Tibial nerve (tissue), 4 donors: ENCODE measurements around the gene NT5DC2. TPM values are rescaled to one million over a fixed set of nuclear protein-coding genes. Genes with fewer than 3 reads are reported as not detected.

Source experiments
- DNase-seq, 2 donors: peaks; one replicate each; pipeline ENCODE4 v3.0.0-alpha.2; 2019; ENCODE audit warnings: low spot score in 2 of 2
- H3K27ac ChIP-seq, 4 donors: fragments of 200-600 bp; sonication (generic) in 3 of 4; one replicate each; pipeline ENCODE4 v1.5.1; 2017 to 2019; ENCODE audit warnings: mild to moderate bottlenecking in 1 of 4
- H3K27me3 ChIP-seq, 2 donors: fragments of 200-600 bp; sonication (generic) in 1 of 2; one replicate each; pipeline versions ENCODE4 v1.5.1 to v1.6.0; 2017 to 2019
- H3K36me3 ChIP-seq, 3 donors: fragments of 200-600 bp; sonication (generic); one replicate each; pipeline ENCODE4 v1.5.1; 2018 to 2019
- H3K4me1 ChIP-seq, 4 donors: fragments of 200-600 bp; sonication (generic) in 3 of 4; one replicate each; pipeline ENCODE4 v1.5.1; 2017 to 2019
- H3K4me3 ChIP-seq, 4 donors: fragments of 200-600 bp; sonication (generic) in 3 of 4; one replicate each; pipeline ENCODE4 v1.5.1; 2017 to 2019; ENCODE audit warnings: mild to moderate bottlenecking in 1 of 4, moderate library complexity in 1 of 4
- H3K9me3 ChIP-seq, 4 donors: fragments of 200-600 bp; sonication (generic) in 3 of 4; one replicate each; pipeline ENCODE4 v1.5.1; 2017 to 2019
- EP300 ChIP-seq, 2 donors: sonication (generic); formaldehyde crosslinking; IDR thresholded peaks; one replicate each; pipeline ENCODE4 v1.6.1; 2017; ENCODE audit warnings: antibody characterized with exemption in 2 of 2, mild to moderate bottlenecking in 1 of 2
- POLR2A ChIP-seq, 2 donors: fragments of 450-650 bp; IDR thresholded peaks; one replicate each; pipeline ENCODE4 v1.6.1; 2017; ENCODE audit warnings: antibody characterized with exemption in 2 of 2, mild to moderate bottlenecking in 2 of 2, moderate library complexity in 2 of 2
- WGBS, 2 donors: methylation state at CpG; one replicate each; pipeline ENCODE4 v1.1.5; 2018; 5-methylcytosine and 5-hydroxymethylcytosine counted together
- total RNA-seq, 4 donors: library from RNA; depleted of rRNA; stranded (reverse); fragments of >200 nt; gene quantifications; one replicate each; pipeline ENCODE4 v1.1.0, GENCODE V29; 2016
- TF ChIP-seq, protein P1 (sequence below), 5 experiments: fragments of 200-600 bp in 3 of 5; fragments of 450-650 bp in 2 of 5; sonication (generic) in 3 of 5; IDR thresholded peaks; one replicate each; pipeline ENCODE4 v1.5.1; 2016 to 2019; ENCODE audit warnings: antibody characterized with exemption in 5 of 5, mild to moderate bottlenecking in 3 of 5, moderate library complexity in 2 of 5

NT5DC2 gene
- total RNA-seq, 4 donors from 2014 or later, result 71.1 to 133 (median 94.2) TPM

- peaks cover 0 to 16% (median 7%) of the 10 kb centered on the region in 4 donors for H3K4me1 ChIP-seq
- peaks cover 0 to 80% (median 6%) of the 10 kb centered on the region in 3 donors for H3K36me3 ChIP-seq
- no peak overlapping the region for H3K4me3 ChIP-seq
- TF ChIP-seq, protein P1, sequence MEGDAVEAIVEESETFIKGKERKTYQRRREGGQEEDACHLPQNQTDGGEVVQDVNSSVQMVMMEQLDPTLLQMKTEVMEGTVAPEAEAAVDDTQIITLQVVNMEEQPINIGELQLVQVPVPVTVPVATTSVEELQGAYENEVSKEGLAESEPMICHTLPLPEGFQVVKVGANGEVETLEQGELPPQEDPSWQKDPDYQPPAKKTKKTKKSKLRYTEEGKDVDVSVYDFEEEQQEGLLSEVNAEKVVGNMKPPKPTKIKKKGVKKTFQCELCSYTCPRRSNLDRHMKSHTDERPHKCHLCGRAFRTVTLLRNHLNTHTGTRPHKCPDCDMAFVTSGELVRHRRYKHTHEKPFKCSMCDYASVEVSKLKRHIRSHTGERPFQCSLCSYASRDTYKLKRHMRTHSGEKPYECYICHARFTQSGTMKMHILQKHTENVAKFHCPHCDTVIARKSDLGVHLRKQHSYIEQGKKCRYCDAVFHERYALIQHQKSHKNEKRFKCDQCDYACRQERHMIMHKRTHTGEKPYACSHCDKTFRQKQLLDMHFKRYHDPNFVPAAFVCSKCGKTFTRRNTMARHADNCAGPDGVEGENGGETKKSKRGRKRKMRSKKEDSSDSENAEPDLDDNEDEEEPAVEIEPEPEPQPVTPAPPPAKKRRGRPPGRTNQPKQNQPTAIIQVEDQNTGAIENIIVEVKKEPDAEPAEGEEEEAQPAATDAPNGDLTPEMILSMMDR (IDR thresholded peaks at IDR 0.05), result no peak
- no peak for TF ChIP-seq EP300 (IDR thresholded peaks at IDR 0.05)
- TF ChIP-seq POLR2A (IDR thresholded peaks at IDR 0.05), result no peak
- H3K27me3 ChIP-seq, result no peaks in the 10 kb centered on the region
- H3K27ac ChIP-seq, result no peak overlapping the region
- no peak for DNase-seq
- H3K9me3 ChIP-seq, result no peaks in the 10 kb centered on the region
These were observed 17.5 kb upstream of the NT5DC2 start for GRCh38 chr3:52551118-52551517.

GRCh38 chr3:52547143-52547542 lies 13.5 kb upstream of the NT5DC2 start:
- no peaks in the 10 kb centered on the region for H3K27me3 ChIP-seq
- H3K36me3 ChIP-seq, result peaks cover 0 to 61% (median 6%) of the 10 kb centered on the region in 3 donors
- H3K9me3 ChIP-seq, result no peaks in the 10 kb centered on the region
- DNase-seq, result no peak
- WGBS, 2 donors, result 70 to 71% methylated on average over 2 of the region's 2 CpGs
- no peaks in the 10 kb centered on the region for H3K4me1 ChIP-seq
- H3K27ac ChIP-seq, result no peak overlapping the region
- TF ChIP-seq POLR2A (IDR thresholded peaks at IDR 0.05), result no peak
- H3K4me3 ChIP-seq, result no peak overlapping the region

GRCh38 chr3:52546111-52546901 lies 12.6 kb upstream of the NT5DC2 start:
- Histone ChIP-seq H3K9me3 (no peaks in the 10 kb centered on the region), H3K4me3 (no peak overlapping the region), H3K36me3 (peaks cover 0 to 62% (median 6%) of the 10 kb centered on the region in 3 donors), H3K4me1 (no peaks in the 10 kb centered on the region), H3K27ac (no peak overlapping the region), H3K27me3 (no peaks in the 10 kb centered on the region)
- no peak for DNase-seq
- 44 to 45% methylated on average over 3 of the region's 3 CpGs for WGBS, 2 donors
- TF ChIP-seq POLR2A (IDR thresholded peaks at IDR 0.05) (no peak), EP300 (IDR thresholded peaks at IDR 0.05) (no peak)
- TF ChIP-seq, protein P1 (IDR thresholded peaks at IDR 0.05), result no peak

GRCh38 chr3:52544937-52545336 lies 11.3 kb upstream of the NT5DC2 start:
- Histone ChIP-seq H3K4me1 (peaks cover 0 to 7% (median 0%) of the 10 kb centered on the region in 4 donors), H3K9me3 (no peaks in the 10 kb centered on the region), H3K36me3 (peaks cover 0 to 56% (median 6%) of the 10 kb centered on the region in 3 donors), H3K27ac (no peak overlapping the region), H3K27me3 (no peaks in the 10 kb centered on the region), H3K4me3 (no peak overlapping the region)
- WGBS, 2 donors, result 77 to 78% methylated on average over 4 of the region's 4 CpGs
- no peak for DNase-seq
- TF ChIP-seq, protein P1 (IDR thresholded peaks at IDR 0.05), result no peak
- TF ChIP-seq POLR2A (IDR thresholded peaks at IDR 0.05) (no peak), EP300 (IDR thresholded peaks at IDR 0.05) (no peak)

- H3K4me3 ChIP-seq, result no peak overlapping the region
- H3K27ac ChIP-seq, result no peak overlapping the region
- H3K4me1 ChIP-seq, result peaks cover 0 to 36% (median 20%) of the 10 kb centered on the region in 4 donors
- peaks cover 0 to 27% (median 0%) of the 10 kb centered on the region in 3 donors for H3K36me3 ChIP-seq
- H3K9me3 ChIP-seq, result no peaks in the 10 kb centered on the region
- TF ChIP-seq EP300 (IDR thresholded peaks at IDR 0.05) (no peak), POLR2A (IDR thresholded peaks at IDR 0.05) (no peak)
- TF ChIP-seq, protein P1 (IDR thresholded peaks at IDR 0.05), result no peak
- WGBS, 2 donors, result 77 to 79% methylated on average over 2 of the region's 2 CpGs
- no peaks in the 10 kb centered on the region for H3K27me3 ChIP-seq
- no peak for DNase-seq
These were observed 7.4 kb upstream of the NT5DC2 start for GRCh38 chr3:52541050-52541449.
